HG03175 (cell line): ENCODE measurements around the gene ZFYVE16.
"Not testable (repeated sequence)": the region's sequence is repeated elsewhere in the genome, so short reads cannot be mapped to it uniquely, and the experiment has no call there.

Source experiments
- ATAC-seq: cut with Tn5 transposase; IDR thresholded peaks from one replicate; pipeline ENCODE4 v1.9.1; 2021; ENCODE audit warnings: mild to moderate bottlenecking, moderate library complexity; ENCODE audit not compliant: unreplicated experiment

ZFYVE16 gene

GRCh38 chr5:80407735-80408483 is at the start of gene ZFYVE16:
Gene ZFYVE16 (plus strand): TSS chr5:80408064. CDS start chr5:80434148, 26,084 bp downstream.
- peak; percentile 88 for ATAC-seq

GRCh38 chr5:80360914-80361444 is 46.9 kb upstream of the ZFYVE16 start:
- ATAC-seq, result no peak

DNA sequence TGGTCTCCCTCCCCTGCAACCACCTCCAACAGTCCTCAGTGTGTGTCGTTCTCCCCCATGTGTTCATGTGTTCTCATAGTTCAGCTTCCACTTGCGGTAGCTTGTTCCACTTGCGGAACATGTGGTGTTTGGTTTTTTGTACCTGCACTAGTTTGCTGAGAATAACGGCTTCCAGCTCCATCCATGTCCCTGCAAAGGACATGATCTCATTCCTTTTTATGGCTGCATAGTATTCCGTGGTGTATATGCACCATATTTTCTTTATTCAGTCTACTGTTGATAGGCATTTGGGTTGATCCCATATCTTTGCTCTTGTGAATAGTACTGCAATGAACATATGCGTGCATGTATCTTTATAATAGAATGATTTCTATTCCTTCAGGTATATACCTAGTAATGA is 43.0 kb upstream of the ZFYVE16 start:
- ATAC-seq, result no peak

GRCh38 chr5:80368661-80369480 is 39.0 kb upstream of the ZFYVE16 start:
- no peak for ATAC-seq

DNA sequence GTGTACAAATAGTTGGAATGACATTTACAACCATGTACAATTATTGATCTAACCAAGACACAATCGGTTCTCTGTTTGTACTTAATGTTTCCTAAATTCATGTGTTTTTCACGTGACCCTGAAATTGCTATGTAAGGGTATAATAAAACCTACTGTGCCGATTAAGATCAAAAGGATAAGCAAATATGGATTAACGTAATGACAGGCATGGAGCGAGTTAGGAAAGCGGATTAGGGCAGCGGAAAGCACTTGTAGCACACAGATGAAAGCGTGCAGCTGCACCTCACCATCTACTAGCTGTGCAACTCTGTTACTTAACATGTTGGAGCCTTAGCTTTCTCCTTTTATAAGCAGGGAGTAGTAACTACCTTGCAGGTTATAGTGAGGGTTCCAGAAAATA is 38.3 kb upstream of the ZFYVE16 start:
- no peak for ATAC-seq

DNA sequence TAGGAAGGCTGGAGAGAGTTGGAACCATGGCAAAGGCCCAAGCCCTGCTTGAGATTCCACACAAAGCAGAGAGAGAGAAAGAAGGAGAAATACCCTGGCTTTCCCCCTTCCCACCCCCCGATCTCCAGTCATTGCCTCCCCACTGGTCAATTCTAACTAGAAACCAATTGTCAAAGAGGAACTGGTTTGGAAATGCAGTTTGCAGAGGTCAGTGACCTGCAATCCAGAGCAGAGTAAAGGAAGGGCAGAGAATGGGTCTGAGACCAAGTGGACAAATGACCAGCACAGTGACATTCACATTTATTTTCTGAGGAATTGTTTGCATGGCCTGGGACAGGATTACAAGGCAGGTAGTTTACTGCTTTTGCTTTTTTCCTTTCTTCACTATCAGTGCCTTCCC is 37.5 kb upstream of the ZFYVE16 start:
- ATAC-seq, result no peak

DNA sequence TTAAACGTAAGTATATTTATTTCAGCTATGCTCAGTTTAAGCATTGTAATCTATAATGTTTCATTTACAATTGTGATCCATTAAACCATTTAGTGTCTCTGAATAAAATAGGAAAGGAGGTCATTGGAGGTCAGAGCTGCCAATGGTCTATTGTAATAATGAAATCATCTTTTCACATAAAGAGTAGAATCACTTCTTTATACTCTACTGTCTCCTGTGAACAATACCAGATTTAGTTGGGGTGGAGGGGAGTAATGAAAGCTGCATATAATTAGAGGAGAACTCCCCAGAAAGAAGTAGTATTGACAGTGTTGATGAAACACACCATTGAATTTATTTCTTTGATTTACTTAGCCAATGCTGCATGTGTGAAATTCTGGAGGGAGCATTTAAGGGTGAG is 35.1 kb upstream of the ZFYVE16 start:
- no peak for ATAC-seq

- no peak for ATAC-seq
Measured at GRCh38 chr5:80374188-80374587, 33.7 kb upstream of the ZFYVE16 start.

DNA sequence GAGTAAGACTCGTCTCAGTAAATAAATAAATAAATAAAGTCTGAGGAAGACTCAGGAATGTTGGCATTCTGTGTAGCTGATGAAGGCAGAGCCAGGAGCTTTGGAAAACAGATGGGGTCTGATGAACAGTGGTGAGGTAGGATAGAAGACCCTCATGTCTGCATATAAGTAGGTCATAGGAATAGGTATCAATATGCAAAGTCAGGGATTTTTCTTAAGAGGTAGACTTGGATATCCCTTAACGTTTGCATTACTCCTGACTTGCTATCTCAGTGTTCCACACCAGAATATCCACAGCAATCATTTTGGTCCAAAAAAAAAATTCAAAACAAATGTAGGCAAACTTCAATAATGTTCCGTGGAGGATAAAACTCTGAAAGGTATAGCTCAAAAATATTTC is 31.3 kb upstream of the ZFYVE16 start:
- no peak for ATAC-seq

DNA sequence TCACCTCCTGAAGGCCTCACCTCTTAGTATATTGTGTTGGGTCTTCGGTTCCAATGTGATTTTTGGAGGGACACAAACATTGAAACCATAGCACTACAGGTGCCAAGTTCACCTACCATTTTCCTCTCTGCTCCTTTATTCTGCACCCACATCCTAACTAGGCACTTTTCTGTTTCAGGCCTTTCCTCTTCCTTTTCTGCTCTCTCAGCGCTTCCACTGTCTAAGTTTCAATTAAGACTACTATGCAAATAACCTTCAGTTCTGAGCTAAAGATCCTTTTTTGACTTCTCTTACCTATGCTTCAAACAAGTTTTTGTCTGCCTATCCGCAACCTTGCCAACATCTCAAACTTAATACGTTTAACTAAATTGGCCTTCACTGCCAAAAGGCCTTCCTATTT is 25.4 kb upstream of the ZFYVE16 start:
- ATAC-seq, result no peak

GRCh38 chr5:80387063-80387768 is 20.6 kb upstream of the ZFYVE16 start:
- ATAC-seq, result no peak

DNA sequence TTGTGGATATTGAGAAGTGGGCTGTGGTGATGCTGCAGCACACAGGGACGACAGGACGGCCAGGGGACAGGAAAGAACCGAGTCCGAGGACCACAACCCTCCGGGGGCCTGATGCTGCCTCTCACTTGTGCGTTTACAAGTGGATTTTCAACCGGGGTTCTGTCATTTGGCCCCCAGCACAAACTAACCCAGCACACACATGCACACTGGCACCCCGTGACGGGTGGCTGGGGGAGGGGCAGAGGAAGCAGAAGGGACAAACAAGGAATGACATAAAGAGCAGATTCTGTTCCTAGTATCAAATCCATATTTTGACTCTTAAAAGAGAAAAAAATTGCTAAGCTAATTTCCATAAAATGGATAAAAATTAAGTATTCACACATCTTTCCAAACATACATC is 18.3 kb upstream of the ZFYVE16 start:
- ATAC-seq, result no peak

DNA sequence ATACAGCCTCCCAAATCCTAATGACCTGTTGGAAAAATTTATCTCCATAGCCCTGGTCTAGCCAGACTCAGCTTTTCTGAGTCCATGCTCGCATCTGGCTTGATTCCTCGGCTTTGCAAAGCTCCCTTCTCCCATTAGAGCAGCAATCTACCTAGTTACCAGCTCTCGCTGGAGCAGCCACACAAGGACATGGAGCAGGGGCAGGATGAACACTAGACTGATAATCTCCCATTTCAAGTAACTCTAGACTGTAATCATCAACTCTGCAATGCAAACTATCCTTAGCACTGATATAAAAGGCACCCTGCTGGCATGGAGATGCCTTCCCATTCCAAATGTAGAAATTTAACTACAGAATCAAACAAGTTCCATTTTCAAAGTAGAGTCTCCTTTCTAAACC is 17.5 kb upstream of the ZFYVE16 start:
- ATAC-seq, result not testable (repeated sequence)

GRCh38 chr5:80391267-80391666 is 16.6 kb upstream of the ZFYVE16 start:
- not testable (repeated sequence) for ATAC-seq

GRCh38 chr5:80399526-80400239 is 8.2 kb upstream of the ZFYVE16 start:
- peak; percentile 97 for ATAC-seq

DNA sequence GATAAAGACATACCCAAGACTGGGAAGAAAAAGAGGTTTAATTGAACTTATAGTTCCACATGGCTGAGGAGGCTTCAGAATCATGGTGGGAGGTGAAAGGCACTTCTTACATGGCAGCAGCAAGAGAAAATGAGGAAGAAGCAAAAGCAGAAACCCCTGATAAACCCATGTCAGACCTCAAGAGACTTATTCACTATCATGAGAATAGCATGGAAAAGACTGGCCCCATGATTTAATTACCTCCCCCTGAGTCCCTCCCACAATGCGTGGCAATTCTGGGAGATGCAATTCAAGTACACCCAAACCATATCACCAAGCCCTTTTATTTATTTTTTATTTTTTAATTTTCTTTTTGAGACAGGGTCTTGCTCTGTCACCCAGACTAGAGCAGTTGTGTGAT is 7.5 kb upstream of the ZFYVE16 start:
- not testable (repeated sequence) for ATAC-seq

GRCh38 chr5:80403782-80404181 is 4.1 kb upstream of the ZFYVE16 start:
- ATAC-seq, result no peak

DNA sequence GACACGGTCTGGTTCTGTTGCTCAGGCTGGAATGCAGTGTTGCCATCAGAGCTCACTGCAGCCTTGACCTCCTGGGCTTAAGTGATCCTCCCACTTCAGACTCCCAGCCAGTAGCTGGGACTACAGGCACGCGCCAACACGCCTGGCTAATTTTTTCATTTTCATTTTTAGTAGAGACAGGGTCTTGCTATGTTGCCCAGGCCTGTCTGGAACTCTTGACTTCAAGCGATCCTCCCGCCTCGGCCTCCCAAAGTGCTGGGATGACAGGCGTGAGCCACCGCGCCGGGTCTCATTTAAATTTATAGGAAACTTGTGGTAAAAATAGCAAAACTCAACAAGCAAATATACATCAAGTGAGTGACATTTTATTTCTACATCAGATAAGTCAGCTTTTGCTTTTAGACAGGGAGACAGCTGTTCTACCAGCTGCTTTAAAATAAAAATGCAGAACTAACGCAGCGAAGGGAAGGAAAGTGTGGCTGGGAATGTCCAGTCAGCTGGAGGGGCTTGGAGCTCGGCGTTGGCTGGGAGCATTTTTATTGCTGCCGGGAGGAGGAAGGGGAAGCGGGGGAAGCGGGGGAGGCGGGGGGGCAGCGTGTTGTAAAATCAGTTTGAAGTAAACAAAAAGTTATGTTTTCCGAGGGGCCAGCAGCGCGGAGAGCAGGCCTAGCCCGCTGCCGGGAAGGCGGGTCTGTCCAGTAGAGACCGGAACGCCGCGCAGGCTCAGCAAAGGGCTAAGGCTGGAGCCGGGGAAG is 707 bp upstream of the ZFYVE16 start:
- no peak for ATAC-seq

DNA sequence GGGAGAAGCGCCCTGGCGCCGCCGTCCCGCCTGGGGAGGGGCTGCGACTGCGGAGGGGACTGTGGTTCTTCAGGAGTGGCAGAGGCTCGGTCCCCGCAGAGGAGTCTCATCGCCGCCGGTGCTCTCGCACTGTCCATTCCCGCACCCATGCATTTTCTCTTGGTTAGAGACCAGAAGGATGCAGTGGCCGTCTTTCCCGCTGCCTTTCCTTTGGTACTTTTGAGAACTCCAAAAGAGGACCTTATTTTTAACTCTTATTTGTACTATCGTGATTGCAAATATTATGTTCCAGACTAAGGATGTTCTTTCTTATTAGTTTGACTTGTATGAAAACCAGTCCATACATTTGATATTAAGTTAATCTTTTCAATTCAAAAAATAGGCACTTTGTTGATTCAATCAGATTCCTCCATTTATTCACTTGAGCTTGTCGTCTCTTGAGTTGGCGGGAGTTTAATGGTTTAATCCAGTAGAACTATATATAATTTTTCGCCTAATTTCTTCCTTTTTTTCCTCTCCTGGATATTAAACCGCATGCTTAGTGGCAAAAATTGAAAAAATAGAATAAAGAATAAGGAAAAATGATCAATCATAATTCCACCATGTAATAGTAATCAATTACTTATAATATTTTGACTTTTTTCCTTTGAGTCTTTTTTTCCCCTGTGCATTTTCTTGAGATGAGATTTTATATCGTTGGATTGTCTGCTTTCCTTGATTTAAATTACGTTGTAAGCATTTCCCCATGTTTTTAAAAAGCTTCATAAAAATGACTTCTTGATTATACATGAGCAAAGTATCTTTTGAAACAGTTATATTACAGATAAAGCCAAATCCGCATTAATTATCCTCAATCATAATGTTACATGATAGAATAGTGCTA is 861 bp downstream of the ZFYVE16 start:
- peak; percentile 34 for ATAC-seq
